GM19023 (cell line): ENCODE measurements around the gene GNPNAT1.
"Not testable (repeated sequence)": the region's sequence is repeated elsewhere in the genome, so short reads cannot be mapped to it uniquely, and the experiment has no call there.

Source experiments
- ATAC-seq: cut with Tn5 transposase; IDR thresholded peaks from one replicate; pipeline ENCODE4 v1.9.1; 2021; ENCODE audit warnings: mild to moderate bottlenecking, moderate library complexity; ENCODE audit not compliant: unreplicated experiment

The GNPNAT1 gene

DNA sequence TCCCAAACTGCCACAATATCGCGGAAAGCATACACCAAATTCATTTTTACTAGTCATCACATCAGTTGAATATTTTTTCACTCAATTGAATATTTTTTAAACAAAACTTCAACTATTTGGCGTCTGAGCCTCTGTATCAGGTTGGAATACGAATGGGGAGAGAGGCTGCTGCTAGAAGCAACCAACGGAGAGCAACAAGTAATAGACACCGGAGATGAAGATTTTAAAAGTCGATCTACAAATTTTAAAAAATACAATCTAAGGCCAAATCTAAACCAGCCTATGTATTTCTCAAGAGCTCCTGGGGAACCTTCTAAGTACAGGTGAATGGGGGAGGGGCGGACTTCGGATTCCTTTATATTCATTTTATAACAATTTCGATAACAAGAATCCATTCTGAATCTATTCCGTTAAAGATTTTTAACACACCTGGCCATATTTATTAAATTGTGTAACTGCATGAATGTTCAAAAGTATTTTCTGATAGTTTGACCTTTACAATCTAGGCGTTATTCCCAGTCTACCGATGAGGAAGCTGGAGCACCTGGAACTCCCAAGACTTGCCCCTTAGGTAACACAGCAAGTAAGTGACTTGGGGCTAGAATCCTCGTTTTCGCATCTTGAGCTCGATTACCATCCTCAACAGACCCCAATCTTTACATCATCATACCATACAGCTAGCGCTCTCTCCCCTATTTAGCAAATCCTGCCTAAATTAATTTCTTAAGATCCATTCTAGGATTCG, 1.2 kb downstream of the GNPNAT1 start:
- no peak for ATAC-seq

DNA sequence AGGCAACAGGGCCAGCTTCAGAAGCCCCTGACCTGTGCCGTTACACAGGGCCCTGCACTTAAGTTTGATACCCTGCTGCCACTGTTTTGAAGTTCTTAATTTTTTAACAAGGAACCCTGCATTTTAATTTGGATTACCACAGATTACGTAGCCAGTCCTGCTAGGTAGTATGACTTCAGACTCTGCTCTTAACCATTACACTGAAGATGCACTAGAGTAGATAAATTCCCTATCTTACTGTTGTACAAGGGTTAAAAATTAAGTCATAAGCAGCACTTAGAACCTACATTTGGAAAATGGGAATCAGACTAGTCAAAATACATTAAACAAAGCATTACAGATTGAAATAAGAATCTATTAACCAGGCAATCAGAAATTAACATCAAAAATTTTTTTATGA, 2.3 kb downstream of the GNPNAT1 start:
- ATAC-seq = no peak

DNA sequence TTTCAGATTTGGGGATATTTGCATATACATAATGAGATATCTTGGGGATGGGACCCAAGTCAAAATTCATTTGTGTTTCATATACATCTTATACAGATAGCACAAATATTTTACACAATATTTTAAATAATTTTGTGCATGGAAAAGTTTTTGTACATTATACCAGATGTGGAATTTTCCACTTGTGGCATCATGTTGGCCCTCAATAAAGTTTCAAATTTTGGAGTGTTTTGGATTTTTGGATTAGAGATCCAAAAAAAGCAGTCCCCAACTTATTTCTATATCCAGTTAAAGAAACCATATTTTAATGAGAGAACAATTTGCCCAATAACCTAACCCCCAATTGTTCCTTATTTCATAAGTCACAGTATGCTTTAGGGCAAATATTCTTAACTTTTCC, 4.5 kb downstream of the GNPNAT1 start:
- ATAC-seq = no peak

DNA sequence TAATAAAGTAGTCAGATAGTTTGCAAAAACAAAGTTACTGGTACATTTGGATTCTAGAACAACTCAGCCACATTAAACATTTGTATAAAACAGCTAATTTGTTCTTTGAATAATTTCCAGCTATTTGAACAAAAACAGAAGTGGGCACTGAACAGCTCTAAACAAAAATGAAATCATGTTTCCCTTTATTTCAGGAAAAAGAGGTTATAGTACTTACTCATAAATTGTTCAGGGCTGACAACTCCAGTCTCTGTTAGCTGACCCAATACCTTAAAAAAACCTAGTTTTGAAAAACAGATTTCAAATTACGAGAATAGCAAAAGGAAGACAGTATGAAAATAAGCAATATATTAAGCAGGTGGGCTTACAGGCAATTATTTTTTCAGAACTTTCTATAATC, 8.2 kb downstream of the GNPNAT1 start:
- no peak for ATAC-seq

DNA sequence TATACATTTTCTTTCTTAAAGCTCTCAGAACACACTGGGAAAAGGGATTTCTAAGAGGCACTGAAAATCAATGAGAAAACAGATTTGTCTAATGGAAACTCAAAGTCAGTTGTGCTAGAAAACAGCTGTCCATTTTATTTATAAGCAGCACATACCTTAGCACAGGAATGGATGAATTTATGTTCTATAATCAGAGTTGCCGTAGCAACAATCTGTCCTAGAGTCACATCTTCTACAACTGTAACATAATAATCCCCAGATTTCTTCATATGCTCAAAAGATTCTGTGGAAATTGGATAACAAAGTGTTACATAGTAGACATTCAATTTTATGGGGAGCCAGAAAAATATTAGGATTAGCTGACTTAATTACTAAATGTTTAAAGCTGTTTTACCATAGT, 9.8 kb downstream of the GNPNAT1 start:
- ATAC-seq = no peak

DNA sequence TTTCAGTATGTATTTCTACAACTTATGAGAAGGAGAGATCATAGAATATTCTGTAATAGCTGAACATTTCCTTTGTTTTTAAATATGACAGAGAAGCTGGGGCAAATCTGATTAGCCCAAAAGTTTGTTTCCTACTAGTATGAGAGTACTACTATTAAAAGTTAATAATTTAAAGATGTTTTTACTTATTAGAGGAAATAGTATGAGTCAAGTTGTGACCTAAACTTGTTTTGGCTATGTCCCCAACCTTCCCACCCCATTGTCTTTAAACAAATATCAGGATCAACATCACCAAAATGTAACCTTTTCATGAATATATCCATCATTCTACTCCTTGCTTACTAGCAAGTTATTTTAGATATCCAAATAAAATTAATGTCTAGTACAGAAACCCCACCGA, 10.5 kb downstream of the GNPNAT1 start:
- no peak for ATAC-seq

GRCh38 chr14:52778702-52779101, 12.7 kb downstream of the GNPNAT1 start:
- ATAC-seq = no peak

- no peak for ATAC-seq
Measured at GRCh38 chr14:52776816-52777215, 14.6 kb downstream of the GNPNAT1 start.

GRCh38 chr14:52769887-52770286, 21.5 kb downstream of the GNPNAT1 start:
- ATAC-seq = no peak

DNA sequence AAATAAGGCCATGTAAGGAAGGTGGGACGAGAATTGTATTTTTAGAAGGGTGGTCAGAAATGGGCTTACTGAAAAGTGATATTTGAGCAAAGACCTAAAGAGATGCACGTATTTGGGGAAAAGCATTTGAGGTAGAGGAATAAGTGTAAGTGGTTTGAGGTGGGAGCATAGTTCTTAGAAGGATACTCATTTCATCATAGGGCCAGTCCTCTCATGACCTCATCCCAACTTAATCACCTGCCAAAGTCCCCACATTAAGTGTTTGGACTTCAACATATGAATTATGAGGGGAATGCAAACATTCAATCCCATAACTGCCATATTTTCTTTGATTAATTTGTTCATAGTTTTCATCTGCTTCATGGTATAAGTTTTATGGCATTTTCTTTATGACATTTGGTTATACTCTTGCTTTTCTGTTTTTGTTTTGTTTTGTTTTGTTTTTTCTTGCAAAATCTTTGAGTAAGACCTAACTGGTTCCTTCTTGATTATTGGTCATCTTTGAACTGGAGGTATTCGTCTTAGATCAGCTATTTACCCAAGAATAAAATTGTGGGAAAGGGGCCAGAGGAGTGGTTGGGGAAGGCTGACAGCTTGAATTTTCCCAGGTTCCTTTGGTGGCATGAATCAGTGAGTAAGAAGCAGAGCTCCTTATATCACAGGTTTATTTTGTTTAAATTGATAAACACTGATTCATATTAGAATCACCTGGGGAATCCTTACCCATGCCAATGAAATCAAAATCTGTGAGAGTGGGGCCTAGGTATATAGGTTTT, 24.2 kb downstream of the GNPNAT1 start:
- ATAC-seq = no peak

DNA sequence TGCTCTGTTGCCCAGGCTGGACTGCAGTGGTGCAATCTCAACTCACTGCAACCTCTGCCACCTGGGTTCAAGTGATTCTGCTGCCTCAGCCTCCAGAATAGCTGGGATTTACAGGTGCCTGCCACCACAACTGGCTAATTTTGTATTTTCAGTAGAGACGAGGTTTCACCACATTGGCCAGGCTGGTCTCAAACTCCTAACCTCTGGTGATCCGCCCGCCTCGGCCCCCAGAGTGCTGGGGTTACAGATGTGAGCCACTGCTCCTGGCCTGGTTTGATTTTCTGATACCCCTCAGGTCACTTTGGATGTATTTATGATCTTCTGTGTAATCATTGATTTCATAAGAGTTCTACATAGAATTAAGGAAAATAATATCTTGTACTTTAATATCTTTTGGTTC, 28.5 kb downstream of the GNPNAT1 start:
- not testable (repeated sequence) for ATAC-seq

- no peak for ATAC-seq
Measured at GRCh38 chr14:52759145-52759544, 32.3 kb downstream of the GNPNAT1 start.

- no peak for ATAC-seq
Measured at GRCh38 chr14:52755607-52756316, 35.6 kb downstream of the GNPNAT1 start.

- no peak for ATAC-seq
Measured at GRCh38 chr14:52748647-52749292, 42.6 kb downstream of the GNPNAT1 start.

- no peak for ATAC-seq
Measured at GRCh38 chr14:52741865-52742264, 49.5 kb downstream of the GNPNAT1 start.

GRCh38 chr14:52740751-52741150, 50.7 kb downstream of the GNPNAT1 start:
- no peak for ATAC-seq

GRCh38 chr14:52738409-52738808, 53.0 kb downstream of the GNPNAT1 start:
- no peak for ATAC-seq

DNA sequence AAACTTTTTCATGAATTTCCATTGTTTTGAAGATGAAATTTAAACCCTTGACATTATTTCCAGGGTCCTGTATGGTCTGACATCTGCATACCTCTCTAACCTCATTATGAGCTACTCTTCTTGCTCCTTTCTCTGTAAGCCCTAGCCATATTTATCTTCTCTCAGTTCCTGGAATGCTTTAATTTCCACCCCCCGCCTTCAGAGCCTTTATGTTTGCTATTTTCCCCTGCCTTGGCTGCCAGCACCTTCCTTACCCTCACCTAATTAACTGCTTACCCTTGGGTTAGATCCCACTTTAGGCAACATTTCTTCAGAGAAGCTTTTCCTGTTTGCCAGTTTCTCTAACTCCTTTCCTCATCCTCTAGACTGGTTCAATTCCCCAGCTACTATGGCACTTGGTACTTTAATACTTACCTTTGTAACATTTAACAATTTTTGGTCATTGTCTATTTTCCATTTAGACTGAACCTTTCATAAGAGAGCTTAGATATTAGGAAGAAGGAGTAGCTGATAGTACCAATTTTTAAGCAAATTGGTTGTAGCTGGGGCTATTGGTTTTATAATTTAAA, 55.4 kb downstream of the GNPNAT1 start:
- no peak for ATAC-seq

- ATAC-seq = no peak
Measured at GRCh38 chr14:52733824-52734223, 57.6 kb downstream of the GNPNAT1 start.

- no peak for ATAC-seq
Measured at GRCh38 chr14:52730709-52731111, 60.7 kb downstream of the GNPNAT1 start.
